ENCODE results near the gene CNOT1.
"Not testable (repeated sequence)": the region's sequence is repeated elsewhere in the genome, so short reads cannot be mapped to it uniquely, and the experiment has no call there.

The CNOT1 gene

DNA sequence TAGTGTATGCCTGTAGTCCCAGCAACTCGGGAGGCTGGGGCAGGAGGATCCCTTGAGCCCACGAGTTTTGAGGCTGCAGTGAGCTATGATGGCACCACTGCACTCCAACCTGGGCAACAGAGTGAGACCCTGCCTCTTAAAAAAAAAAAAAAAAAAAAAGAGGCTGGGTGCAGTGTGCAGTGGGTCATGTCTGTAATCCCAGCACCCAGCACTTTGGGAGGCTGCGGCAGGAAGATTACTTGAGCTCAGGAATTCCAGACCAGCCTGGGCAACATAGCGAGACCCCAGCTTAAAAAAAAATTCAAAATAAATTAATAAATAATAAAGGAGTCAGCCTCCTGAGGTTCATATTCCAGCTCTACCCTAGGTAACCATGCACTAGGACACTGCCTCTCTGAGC lies 9.6 kb upstream of the CNOT1 start:
- H3K27ac ChIP-seq, result no peak overlapping the region

DNA sequence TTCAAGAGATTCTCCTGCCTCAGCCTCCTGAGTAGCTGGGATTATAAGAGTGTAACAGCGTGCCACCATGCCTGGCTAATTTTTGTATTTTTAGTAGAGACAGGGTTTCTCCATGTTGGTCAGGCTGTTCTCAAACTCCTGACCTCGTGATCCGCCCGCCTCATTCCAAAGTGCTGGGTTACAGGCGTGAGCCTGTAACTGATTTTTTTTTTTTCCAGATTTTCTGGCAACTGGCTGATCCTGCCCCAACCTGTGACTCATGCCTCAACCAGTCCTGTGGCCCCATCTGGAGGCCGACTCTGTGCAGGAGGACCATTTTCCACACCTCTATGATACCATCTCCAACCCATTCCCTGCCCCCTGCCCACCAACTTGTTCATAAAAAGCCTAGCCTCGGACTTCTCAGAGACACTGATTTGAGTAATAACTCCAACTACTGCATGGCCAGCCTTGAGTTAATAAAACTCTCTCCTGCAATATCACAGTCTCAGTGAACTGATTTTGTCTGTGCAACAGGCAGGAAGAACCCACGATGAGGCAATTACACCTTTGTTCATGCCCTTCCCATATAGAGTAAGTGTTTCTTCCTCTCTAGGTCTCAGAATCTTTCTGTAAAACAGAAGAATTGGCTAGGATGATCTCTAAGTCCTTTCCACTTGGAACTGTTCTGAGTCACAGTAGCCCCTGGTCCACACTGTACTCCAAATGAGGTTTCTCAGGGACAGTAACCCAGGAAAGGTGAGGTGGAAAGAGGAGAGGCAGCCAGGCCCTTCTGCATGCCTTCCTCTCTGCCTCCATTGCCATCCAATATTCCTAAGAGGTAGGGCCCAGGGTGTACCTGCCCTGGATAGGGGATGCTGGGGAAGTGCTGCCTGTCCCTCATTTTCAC lies 8.8 kb upstream of the CNOT1 start:
- peak overlapping the region in 6 of 21 experiments; percentile 1 to 54 (median 34) for H3K27ac ChIP-seq
- no peak overlapping the region for H3K4me3 ChIP-seq

More for the DNA sequence above, 9.6 kb upstream of the CNOT1 start:
- no peak overlapping the region for H3K4me3 ChIP-seq

DNA sequence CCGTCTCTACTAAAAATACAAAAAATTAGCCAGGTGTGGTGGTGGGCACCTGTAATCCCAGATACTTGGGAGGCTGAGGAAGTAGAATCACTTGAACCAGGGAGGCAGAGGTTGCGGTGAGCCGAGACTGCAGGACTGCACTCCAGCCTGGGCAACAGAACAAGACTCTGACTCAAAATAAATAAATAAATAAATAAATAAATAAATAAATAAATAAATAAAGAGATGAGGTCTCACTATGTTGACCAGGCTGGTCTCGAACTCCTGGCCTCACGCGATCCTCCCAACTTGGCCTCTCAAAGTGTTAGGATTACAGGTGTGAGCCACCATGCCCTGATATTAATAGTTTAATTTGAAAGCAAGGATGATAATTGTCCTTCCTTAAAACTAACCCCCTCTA lies 7.4 kb upstream of the CNOT1 start:
- not testable (repeated sequence) for H3K27ac ChIP-seq, H3K4me3 ChIP-seq

DNA sequence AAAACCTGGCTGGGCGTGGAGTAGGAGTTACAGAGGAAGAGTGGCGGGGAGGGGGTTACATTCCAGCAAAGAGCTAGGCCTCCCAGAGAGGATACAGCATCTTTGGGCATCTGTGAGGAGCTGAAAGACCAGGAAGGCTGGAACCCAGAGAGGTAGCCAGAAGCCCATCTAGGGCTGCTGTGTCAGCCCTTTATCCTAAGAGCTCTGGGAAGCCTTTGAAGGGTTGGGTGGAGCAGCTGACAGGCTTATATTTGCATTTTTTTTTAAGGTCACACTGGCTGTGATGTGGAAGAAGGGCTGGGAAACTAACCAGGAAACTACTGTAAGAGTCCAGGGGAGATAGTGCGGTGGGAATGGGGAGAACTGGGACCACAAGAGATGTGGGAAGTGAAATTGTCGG lies 6.8 kb upstream of the CNOT1 start:
- no peak overlapping the region for H3K27ac ChIP-seq
- H3K4me3 ChIP-seq, result no peak overlapping the region

DNA sequence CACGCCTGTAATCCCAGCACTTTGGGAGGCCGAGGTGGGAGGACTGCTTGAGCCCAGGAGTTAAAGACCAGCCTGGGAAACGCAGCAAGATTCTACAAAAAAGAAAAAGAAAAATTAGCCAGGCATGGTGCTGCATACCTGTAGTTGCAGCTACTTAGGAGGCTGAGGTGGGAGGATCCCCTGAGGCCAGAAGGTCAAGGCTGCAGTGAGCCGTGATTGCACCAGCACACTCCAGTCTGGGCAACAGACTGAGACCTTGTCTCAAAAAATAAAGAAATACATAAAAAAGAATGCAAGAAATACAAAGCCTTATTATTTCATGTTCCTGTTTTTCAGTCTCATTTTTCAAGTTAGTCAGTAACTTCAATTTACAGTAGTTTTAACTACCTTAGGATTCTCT lies 5.9 kb upstream of the CNOT1 start:
- no peak overlapping the region for H3K27ac ChIP-seq

DNA sequence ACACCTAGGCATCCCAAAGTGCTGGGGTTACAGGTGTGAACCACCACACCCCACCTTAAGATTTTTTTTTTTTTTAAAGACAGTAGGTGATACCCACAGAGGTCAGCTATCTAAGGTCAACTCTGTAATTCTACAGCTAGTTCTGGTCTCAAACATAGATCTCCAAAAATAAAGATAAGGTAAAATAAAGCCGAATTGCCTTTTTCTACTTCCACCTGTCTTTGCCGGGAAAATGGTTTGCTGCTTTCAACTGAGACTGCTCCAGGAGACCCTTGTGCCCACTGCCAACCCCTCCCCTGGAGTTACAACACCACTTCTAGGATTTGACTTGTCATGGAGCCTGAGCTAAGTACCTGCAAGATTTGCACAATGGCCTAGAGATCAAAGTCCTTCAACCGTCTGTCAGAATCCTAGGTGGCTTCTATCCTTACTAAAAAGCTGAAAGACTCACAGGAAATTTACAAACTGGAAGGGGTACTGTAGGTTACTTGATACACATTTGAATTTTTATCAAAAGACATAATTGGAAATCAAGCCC lies 4.7 kb upstream of the CNOT1 start:
- Histone ChIP-seq H3K4me3 (no peak overlapping the region), H3K27ac (no peak overlapping the region)

More for the DNA sequence above, 5.9 kb upstream of the CNOT1 start:
- no peak overlapping the region for H3K4me3 ChIP-seq

DNA sequence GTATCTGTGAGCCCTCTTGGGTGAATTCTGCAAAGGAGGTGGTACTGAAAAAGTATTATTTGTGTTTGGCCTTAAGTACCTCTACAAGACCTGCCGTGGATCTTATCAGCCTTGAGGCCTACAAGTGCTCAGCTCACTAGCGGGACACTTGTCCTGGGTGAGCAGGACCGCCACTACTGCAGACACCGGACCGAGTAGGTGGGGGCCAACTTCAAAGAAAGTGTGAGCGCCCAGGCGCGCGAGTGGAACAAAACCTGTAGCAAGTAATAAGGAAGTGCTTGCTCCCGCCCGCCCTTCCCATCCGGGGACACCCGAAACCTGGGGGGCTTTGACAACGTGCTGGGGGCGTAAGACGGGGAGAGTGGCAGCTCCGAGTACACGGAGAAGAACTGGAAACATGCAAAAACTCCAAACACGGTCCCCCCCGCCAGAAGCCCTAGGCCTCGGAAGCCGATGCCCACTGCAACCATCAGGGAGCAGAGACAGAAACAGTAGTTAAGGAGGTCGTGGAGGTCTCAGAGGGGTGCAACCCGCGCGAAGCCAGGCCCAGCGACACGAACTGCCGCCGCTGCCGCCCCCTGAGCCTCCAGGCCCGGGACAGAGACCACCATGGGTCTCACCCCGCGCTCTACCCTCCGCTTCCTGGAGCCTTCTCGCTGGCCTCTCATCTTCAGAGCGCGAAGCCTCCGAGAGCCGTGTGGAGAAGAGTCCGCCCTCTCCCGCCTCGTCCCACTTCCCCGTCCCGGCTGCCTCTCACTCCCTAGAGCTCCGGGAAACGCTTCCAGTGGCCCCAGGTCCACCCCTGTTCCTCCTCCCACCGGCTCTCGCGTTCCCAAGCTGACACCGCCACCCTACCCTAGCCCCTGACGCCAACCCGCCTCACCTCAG lies 537 bp downstream of the CNOT1 start:
- H3K27ac ChIP-seq, result peak overlapping the region; percentile 87 to 99 (median 98)
- H3K4me3 ChIP-seq, result peak overlapping the region; percentile 74 to 99 (median 98)

DNA sequence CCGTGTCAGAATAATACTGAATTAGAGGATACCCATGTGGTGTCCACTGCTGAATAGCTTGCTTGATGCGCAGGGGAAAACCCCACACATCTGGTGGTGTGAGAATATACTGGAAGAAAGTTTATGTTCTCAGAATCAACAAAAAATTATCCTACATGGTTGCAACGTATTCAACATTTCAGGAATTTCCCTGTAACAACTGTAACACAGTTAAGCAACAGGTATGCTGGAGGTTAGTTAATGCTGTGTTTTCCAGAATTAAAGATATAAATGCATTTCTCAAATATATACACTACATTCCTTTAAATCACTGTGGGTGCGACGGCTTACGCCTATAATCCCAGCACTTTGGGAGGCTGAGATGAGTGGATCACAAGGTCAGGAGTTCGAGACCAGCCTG lies 5.4 kb downstream of the CNOT1 start:
- Histone ChIP-seq H3K27ac (no peak overlapping the region), H3K4me3 (no peak overlapping the region)

DNA sequence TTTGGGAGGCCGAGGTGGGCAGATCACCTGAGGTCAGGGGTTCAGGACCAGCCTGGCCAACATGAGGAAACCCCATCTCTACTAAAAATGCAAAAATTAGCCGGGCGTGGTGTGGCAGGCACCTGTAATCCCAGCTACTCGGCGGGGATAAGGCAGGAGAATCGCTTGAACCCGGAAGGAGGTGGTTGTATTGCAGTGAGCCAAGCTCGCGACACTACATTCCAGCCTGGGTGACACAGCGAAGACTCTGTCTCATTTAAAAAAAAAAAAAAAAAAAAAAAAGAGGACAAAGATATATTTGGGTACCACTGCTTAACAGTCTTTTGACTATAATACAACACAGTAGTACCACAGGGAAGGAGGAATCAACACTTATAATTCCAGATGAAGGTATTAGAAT lies 9.2 kb downstream of the CNOT1 start:
- Histone ChIP-seq H3K4me3 (no peak overlapping the region), H3K27ac (no peak overlapping the region)

DNA sequence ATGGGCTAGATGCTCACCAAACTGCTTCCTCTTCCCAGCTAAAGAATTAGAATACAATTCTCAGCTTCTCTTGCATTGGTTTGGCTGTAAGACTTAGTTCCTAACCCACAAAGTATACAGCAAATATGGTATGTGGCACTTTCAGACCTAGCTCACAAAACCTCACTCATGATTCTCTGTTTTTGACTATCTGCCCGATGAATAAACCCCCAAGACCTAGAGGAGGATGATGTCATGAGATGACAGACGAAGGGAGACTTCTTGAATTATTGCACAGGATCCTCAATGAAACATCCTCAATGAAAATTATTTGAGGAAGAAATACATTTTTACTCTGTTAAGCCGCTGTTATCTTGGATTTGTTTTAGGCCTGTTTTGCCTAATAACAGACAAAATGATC lies 14.3 kb downstream of the CNOT1 start:
- no peak overlapping the region for H3K27ac ChIP-seq
- no peak overlapping the region for H3K4me3 ChIP-seq

DNA sequence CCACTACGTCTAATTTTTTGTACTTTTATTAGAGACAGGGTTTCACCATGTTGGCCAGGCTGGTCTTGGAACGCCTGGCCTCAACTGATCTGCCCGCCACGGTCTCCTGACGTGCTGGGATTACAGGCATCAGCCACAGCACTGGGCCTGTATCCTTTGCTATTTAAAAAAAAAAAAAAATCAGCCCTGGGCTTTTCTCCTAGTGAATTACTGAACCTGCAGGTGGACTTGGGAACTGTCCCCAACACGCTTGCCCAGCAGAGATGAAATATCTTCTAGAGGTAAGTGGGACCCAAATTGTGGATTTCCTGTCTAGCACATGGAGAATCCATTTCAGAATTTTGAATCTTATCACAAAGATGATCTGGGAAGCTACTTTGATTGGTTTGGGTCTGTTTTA lies 14.8 kb downstream of the CNOT1 start:
- H3K27ac ChIP-seq, result no peak overlapping the region
- no peak overlapping the region for H3K4me3 ChIP-seq

DNA sequence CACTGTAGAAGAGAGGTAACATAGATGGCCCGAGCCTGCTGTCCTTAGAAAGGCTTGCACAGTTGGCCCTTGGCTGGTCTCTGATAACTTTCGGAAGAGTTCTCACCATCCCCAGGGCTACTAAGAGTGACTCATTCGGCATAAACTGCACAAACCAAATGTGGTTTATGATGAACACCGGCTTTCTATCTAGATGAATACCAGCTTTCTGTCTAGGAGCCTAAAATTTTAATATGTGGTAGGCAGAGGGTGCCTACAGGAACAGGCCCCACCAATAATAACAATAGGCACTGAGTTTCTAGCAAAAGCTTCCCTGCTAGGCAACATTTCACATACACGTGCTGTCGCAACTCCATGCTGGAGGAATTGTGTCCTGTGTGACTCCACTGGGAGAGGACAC lies 15.4 kb downstream of the CNOT1 start:
- no peak overlapping the region for H3K27ac ChIP-seq
- H3K4me3 ChIP-seq, result no peak overlapping the region

DNA sequence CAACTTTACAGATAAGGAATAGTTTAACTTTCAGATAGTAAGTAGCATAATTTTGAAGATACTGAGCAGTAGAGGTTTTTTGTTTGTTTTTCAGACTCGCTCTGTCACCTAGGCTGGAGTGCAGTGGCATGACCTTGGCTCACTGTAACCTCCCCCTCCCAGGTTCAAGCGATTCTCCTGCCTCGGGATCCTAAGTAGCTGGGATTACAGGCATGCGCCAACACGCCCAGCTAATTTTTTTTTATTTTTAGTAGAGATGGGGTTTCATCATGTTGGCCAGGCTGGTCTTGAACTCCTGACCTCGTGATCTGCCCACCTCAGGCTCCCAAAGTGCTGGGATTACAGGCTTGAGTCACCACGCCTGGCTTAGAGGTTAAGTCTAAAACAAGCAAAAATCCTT lies 16.7 kb downstream of the CNOT1 start:
- H3K4me3 ChIP-seq, H3K27ac ChIP-seq: not testable (repeated sequence)

DNA sequence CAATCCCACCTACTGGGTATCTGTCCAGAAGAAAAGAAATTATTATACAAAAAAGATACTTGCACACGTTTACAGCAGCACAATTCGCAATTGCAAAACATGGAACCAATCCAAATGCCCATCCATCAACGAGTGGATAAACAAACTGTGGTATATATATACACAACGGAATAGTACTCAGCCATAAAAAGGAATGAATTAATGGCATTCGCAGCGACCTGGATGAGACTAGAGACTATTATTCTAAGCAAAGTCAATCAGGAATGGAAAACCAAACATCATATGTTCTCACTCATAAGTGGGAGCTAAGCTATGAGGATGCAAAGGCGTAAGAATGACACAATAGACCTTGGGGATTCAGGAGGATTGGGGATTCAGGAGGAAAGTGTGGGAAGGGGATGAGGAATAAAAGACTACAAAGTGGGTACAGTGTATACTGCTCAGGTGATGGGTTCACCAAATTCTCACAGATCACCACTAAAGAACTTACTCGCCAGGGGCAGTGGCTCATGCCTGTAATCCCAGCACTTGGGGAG lies 21.0 kb downstream of the CNOT1 start:
- Histone ChIP-seq H3K27ac (no peak overlapping the region), H3K4me3 (no peak overlapping the region)

DNA sequence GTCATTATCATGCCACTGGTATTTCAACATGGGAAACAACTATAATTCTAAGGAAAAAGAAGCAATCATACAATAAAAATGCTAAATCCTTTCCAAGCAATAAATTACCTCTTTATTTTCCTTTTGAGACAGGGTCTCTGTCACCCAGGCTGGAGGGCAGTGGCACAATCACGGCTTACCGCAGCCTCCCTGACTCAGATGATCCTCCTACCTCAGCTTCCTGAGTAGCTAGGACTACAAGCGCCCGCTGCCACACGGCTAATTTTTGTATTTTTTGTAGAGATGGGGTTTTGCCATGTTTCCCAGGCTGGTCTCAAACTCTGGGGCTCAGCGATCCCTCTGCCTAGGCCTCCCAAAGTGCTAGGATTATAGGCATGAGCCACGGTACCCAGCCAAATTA lies 24.1 kb downstream of the CNOT1 start:
- H3K4me3 ChIP-seq, result no peak overlapping the region
- no peak overlapping the region for H3K27ac ChIP-seq

DNA sequence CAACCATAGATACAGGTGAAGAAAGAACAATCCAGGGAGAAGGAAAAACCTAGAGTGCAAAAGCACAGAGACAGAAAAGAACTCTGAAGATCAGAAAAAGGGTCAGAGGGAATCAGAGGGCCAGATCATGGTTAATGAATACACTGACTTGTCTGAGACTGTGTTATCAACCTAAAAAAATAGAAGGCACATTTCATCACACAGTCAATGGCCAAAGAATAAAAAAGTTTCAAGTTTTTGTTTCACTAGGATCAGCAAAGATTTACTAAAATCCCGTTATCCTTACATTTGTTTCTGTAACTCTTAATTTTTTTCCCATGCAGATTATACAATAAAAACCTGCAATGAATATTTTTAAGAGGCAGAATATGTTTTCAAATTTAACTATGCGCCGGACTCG lies 38.5 kb downstream of the CNOT1 start:
- H3K4me3 ChIP-seq, result no peak overlapping the region
- H3K27ac ChIP-seq, result no peak overlapping the region

DNA sequence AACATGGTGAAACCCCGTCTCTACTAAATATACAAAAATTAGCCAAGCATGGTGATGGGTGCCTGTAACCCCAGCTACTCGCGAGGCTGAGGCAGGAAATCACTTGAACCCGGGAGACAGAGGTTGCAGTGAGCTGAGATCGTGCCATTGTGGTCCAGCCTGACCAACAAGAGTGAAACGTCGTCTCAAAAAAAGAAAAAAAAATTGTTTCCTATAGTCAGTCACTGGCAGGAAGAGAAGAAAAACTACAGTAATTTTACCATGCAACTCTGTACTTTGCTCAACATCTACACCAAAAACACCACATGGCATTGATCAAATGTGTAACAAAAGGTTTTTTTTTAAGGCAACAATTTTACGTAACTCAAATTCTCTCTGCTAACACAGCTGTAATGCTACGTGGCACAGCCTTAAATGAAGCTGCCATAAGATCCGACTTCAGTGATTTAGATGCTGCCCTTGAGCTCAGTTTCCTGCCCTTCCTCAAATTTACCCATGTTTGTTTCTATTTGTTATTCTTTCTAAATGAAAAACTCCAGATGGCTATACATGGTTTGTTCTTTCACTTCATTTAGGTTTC lies 40.2 kb downstream of the CNOT1 start:
- Histone ChIP-seq H3K27ac (peak overlapping the region in 3 of 21 experiments; percentile 6 to 33 (median 26)), H3K4me3 (no peak overlapping the region)

DNA sequence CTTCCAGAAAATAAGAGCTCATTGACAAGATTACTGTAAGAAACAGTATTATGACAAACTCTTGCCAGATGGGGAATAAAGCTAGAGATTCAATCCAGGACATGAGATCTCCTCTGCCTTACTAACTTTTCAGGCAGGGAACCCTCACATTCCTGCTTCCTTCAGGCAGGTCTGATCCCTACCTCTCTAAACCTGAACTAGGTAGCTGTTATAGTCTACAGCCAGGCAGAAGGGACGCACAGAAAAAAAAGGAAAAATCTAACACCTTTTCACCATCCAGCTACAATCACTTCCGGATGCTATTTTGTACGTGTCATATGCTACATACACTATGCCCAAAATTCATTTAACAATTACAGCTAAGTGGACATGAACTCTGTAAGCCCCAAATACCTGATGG lies 41.2 kb downstream of the CNOT1 start:
- Histone ChIP-seq H3K27ac (no peak overlapping the region), H3K4me3 (no peak overlapping the region)

DNA sequence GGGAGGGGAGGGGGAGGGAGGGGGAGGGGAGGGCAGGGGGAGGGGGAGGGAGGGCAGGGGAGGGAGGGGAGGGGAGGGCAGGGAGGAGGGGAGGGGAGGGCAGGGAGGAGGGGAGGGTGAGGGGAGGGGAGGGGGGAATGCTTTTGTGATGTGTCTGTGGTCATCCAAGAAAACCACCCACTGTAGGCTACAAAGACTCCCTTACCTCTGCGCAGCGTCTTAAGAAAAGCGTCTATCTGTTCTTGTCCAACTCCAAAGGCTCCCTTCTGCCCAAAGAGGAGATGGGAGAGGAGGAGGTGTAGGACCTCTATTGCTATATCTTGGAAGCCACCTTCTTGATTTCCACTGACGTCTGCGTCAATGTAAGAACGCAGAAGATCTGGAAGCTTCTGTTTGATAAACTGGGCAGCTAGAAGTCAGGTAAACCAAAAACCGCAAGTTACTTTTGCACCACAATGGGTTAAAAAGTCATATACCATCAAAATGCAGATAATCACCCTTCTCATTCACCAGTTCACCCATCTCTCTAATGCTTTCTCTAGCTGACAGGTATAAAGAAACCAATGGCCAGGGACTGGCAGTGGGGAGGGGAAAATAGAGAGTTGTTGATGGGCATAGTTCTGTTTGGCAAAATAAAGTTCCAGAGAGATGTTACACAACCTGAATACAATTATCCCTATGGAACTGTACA lies 43.1 kb downstream of the CNOT1 start:
- Histone ChIP-seq H3K4me3 (no peak overlapping the region), H3K27ac (no peak overlapping the region)
